HG02571 (cell line): ENCODE data around the gene ESYT2.

Source experiments
- ATAC-seq: cut with Tn5 transposase; IDR thresholded peaks from one replicate; pipeline ENCODE4 v1.9.1; 2021; ENCODE audit warnings: mild to moderate bottlenecking, moderate library complexity; ENCODE audit not compliant: unreplicated experiment

The ESYT2 gene

DNA sequence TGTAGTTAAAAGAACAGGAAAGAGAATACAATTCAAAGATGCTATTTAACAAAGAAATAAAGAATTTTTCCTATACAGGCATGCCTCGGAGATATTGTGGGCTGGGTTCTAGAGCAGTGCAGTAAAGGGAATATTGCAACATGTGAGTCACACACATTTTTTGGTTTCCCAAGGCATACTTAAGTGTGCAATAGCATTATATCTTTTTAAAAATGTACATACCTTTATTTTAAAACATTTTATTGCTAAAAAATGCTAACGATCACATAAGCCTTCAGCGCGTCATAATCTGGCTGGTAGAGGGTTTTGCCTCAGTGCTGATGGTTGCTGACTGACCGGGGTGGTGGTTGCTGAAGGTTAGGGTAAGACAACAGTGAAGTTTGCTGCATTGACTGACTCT lies 54.4 kb downstream of the ESYT2 start:
- no peak for ATAC-seq

DNA sequence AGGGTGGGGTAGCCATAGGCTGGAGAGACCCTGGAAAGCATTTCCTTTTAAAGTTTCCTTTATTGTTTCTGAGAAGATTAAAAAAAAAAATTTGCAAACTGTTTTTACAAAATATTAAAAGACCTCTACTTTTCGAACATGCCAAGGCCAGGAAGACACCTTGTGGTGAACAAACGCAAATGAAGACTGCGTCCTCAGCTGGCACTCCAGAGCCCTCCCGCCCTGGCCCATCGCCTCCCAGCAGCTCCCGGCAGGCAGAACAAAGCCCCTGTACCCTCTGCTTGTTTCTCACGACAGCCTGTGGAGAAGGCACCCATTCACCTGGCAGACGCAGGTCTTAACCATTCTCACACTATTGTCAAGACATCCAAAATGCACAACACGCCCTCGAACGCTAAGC lies 56.4 kb downstream of the ESYT2 start:
- no peak for ATAC-seq

DNA sequence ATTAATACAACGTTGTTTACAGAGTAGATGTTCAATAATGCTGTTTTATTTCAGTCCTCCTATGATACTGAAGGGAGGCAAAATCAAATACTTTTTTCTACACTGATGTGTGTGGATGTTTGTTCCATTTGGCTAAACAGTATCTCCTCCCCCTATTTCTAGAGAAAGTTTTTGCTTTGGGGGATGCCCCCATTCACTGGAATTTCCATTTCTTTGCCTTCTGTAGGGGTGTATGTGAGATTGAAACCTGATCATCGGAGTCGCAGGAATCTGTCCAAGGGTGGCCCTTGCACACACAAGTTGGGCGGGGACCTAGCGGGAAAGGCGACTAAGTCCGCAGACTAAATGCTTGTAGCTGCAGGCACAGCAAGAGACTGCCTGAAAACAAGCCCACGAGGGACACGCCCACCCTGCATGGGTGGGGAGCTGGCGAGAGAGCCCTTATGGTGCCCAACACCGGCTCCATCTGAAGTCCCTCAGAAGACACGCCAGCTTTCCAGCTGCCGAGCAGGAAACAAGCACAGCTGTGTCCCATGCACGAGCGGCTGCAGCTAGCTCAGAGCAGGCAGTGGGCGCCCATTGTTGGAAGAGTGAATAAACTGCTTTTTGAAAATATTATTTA lies 58.0 kb downstream of the ESYT2 start:
- ATAC-seq: no peak

DNA sequence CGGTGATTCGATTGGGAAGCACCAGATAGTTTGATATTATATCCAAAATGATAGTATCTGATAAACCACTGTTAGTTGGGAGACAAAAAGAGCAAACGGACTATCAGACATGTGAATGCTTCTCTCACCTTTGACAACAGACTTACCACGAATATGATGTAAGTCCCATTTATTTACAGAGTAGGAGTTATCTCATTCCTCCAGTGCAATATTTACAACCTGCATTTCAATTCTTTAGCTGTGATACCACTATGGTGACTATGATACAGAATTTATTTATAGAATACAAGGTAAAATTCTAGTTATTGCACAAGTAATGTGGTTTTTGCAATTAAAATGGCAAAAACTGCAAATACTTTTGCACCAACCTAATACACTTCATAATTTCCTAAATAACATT lies 61.6 kb downstream of the ESYT2 start:
- no peak for ATAC-seq

DNA sequence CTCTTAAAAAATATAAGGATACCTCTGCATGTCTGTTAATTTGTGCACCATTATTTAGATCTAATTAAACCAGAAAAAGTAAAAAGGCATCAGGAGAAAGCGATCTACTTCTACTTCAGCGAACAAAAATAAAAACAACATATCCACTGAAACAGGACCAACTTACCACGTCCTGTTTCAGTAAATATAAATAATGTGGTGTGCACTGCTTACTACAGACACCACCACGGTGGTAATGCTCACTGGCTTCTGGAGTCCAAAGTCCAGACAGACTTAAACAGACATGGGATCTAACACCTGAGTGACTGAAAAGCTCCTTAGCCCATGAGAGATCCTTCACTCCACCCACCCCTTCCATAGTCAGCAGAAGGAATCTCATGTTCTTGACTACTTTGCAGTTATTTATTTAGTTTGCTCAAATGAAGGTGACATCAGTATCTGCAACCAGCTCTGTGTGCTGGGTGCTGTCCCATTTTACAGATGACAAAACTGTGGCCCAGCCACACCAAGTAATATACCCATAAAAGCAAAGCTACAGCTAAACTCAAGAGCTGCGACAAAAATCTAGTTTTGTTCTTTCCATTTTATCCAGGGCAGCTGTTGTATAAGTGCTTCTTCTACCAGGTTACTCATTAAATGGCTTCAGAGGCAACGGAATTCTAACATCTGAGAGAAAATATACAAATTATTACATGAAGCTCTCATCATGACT lies 62.6 kb downstream of the ESYT2 start:
- ATAC-seq: no peak

DNA sequence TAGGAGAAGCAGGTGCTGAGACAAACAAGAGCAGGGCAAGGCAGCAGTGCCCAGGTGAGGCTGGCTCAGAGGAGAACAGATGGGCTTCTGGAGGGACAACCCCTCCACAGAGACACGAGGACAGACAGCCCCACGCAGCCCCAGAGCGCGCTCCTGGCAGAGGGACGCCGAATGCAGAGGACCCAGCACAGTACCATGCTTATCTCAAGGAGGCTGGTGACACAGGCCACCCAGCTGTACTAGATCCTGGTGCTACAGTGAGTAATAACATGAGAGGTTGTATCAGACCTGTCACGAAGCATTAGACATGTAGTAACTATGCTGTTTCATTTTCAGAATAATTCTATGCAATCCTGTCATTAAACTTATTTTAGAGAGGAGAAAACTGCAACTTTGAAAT lies 64.3 kb downstream of the ESYT2 start:
- ATAC-seq: no peak

DNA sequence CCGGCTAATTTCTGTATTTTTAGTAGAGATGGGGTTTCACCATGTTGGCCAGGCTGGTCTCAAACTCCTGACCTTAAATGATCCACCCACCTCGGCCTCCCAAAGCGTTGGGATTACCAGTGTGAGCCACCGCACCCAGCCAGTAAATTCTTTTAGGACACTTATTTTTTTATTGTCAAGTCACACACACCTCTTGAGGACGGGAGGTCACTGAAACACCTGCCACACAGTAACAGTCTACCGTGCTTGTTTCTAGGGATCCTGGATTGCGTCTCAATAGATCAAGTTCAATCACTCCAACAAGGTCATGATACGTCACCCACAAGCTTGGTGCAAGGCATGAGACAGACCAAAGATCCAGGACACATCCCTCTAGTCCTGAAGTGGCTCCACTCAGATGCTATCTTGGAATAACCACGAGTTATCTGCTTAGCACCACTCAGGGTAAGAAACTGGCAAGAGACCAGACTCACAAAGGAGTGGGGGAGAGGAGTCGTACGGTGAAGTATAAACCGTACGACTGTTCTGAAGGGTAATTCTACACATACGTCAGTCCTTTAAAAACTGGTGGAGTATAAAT lies 65.8 kb downstream of the ESYT2 start:
- no peak for ATAC-seq

DNA sequence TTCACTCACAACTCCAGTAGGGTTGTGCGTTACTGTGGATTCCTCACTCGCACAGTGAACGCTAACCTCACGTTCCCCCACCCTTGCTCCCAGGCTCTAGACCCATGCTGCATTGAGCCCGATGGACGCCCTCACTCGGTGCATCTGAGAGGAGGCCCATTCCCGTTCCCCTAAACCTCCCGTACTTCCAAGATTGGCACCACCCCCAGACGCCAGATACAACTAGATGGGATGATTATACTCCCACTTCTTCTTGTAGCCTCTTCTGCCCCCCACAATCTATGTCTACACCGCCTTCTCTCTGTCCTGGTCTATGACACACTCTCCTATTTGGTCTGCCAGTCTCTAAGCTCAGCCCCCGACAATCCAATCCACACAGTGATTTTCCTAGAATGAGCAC lies 67.4 kb downstream of the ESYT2 start:
- no peak for ATAC-seq

DNA sequence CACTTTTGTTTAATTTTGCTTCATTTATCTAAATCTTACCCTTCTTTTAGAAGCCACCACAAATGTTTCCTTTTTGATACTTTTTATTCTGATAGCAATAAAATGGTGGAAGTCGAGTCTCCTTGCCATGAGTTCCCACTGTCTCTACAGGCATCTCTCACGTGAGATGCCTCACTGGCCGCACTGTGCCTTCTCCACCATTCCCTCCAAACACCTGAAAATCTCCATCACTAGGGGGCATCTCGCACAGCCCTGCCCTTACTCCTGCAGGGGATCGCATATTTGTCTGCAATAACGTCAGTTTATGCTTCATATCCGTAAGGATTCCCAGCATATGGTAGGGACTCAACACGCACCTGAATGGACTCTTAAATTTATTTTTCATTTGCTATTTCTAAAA lies 68.4 kb downstream of the ESYT2 start:
- ATAC-seq: no peak

DNA sequence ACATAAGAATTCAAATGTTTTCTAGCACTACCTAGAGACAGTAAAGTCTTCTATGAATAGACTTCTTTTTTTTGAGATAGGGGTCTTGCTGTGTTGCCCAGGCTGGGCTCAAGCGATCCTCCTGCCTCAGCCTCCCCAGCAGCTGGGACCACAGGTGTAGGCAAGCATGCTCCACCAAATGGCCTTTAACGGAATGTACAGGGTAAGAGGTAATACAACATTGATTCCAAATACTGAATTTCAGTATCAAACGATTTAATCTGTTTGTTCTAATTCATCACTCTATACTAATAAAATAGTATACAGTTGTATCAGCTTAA lies 68.9 kb downstream of the ESYT2 start:
- no peak for ATAC-seq

DNA sequence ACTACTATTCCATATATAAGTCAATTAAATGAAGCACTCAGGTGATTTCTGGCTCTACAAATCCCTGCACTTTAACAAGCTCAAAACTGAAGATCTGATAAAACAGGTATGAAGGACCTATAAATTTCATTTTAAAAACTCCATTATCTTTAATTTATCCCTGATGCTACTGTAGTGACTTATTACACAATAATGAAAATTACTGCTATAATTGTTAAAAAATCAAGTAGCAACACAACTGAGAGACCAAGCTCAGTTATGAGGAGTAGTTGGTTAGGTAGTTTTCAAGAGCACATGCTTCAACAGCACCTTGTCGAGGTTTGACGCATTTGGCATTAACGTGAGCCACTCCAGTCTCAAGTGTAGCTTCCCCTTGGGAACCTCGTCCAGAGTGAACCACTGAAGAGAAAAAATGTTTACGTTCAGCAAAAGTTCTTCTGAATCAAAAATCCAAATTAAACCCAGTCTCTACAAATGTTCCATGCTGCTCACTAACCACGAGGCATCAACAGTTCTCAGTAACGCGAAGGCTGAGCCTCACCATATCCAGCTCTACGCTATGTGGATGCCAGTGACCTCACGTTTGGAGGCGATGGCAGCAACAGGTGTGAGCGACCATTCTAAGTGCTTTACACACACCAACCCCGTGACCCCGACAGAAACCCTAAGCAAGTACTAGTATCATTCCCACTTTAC lies 69.4 kb downstream of the ESYT2 start:
- ATAC-seq: no peak

DNA sequence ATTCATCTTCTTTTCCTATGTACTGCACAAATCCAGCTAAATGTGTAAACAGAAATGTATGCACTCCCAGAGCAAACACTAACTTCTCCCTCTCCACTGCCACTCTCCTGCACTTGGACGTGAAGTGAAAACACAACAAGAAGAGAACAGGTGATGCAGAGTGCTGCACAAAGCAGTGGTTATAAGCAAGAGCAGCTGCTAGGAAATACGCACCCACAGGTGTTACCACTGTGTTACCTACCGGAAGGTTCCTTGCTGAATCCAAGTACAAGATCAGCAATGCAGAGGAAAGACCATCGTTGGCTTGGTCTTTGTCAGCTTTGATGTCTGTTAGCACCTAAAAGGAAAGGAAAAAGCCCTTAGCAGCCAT lies 70.1 kb downstream of the ESYT2 start:
- no peak for ATAC-seq

DNA sequence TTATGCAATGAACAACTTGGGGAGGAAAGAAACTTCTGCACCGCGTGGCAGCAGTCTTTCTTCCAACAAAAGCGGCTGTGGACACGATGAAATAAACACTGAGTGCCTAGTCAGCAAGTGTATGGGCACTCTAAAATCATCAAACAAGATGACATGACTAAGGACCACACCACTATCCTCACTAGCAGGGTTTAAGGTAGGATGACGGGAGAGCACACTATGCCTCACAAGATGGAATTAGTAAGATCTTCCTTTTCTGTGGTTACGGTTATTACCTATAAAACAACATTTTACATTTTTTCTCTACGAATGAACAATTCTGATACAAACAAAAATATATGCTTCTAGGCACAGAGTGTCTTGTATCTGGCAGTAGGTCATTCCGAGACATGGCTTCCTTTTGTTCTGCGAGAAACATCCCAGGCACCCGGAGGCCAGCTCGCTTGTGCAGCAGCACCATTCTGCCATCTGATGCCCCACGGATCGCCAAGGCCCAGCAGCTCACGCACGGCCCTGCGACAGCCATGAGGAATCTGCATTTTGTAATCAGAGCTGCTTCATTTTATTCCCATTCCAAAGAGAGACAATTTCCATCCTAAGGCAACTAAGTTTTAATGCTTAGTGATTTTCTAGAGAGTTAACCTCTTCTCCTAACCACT lies 70.6 kb downstream of the ESYT2 start:
- no peak for ATAC-seq

DNA sequence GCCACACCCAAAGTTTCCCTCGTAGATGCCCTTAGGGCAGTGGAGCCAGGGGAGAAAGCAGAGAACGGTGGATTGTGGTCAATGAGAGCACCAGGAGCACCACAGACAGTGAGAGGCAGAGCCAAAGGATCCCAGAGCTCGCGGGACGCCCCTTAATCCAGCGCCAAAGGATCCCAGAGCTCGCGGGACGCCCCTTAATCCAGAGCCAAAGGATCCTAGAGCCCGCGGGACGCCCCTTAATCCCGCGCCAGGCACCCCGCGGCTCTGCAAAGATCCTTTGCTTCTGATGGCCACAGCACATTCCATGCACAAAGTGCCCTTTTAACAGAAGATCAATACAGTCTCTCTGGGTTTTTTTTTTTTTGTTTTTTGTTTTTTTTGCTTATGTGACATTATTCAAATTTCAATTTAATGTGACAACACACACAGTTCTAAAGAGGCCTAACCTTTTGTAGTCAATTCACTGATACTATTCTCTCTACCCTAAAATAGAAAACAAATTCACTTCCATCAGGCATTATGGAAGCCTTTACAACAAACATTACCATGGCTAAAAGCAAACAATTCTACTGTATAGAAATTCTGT lies 71.8 kb downstream of the ESYT2 start:
- ATAC-seq: no peak

DNA sequence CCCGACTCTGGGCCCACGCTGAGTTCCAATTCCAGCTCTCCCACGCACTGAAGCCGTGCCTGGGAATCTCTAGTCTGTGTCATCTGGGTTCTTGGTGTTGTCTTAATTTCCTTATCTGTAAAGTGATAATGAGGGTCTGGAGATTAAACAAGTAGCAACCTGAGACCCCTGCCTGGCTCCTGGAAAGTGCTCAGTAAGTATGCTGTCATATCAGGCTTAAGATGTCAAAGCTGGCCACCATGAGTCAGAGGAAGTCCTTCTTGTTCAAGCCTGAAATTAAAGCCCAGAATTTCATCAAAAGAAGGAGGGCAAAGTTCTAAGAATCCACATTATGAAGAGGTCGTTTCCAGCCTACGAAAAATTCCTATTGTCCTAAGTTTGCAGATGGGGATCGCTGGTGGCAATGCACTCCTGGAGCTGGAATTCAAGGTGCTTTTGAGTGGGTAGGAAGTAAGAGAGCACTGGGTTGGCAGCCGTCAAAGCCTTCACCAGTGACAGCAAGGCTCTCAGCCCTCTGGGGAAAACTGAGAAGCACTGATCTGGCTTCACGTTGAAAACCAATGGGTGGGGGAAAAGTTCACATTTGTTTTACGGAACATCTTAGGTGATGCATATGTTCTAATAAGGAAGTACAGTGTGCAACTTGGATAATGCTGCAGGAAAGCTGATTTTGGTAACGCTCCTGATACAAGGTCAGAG lies 74.4 kb downstream of the ESYT2 start:
- no peak for ATAC-seq

DNA sequence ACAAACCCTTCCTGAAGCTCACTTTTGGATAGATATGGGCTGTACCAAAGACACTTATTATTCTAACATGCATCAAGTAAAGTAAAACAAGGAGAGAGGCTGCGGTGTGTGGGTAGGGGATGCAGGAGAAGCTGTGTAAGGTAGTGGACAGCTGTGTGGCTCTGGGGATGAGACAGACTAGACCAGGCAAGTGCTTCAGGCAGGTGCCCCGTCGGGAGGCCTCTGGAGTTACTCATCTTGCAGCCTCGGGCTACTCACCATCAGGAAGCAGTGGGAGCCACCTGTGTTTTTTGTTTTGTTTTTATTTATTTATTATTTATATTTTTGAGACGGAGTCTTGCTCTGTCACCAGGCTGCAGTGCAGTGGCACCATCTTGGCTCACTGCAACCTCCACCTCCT lies 75.4 kb downstream of the ESYT2 start:
- no peak for ATAC-seq

DNA sequence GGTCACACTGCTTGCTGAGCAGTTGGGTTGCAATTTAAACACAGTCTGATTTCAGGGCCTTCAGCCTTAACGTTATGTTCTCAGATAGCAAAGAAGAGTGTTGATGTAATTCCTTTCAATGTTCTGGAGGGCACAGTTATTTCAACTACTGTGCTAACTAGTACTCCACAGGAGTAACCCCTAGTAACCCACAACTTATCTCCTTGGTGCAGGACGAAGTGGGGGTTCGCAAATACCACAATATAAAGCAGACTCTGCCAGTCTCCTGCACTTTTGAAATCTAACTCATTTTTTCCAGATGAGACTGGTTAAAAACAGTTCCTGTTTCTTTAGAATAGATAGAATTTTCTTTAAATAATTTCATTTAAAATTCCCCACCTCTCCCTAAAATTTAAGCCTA lies 77.6 kb downstream of the ESYT2 start:
- ATAC-seq: no peak

DNA sequence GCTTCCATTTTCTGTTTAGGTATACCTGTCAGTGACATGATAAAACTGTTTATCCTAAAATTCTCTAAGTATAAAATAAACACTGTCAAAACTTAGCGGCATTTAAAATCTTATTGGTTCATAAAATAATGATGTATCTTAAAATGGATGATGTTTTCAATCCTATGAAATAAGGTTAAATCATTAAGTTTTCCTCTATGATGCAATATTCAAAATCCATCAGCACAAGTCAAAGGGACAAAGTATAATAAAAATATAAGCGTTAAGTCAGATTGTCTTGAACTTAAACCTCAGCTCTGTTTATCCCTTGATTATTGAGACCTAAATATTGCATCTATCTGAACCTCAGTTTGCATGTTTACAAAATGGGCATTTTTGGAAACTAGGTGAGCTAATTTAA lies 78.1 kb downstream of the ESYT2 start:
- no peak for ATAC-seq

DNA sequence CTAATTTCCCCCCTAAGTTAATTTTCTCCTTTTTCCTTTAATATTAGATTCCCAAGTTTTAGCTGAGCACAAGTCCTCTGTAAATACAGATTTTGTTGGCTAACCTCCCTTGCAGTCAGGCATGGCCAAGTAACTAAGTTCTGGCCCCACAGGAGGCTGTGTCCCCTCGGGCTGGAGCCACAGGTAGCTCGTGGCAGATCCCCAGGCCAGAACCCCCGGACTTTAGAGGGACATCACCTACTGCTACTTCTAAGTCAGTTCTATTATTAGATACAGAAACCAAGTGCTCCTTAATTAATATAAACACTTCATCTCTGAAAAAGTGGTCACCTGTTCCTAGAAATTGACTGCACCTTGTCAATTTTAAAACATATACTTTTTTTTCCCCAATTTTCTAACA lies 78.6 kb downstream of the ESYT2 start:
- ATAC-seq: no peak

DNA sequence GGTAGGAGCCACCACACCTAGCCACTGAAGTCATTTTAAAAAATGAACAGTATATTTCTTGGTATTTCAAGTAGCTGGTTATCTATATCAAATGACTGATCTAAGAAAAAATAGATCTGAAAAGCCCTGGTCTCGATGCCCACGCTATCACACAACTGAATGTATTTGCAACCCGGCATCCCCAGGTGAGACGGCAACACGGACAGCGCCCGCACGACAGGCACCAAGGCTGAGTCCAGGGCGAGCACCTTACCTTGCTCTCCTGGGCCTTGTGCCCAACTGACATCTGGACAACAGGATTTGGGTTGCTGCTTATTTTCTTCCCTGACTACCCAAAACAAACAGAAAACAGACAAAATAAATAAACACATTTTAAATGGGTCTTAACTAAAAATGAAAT lies 79.9 kb downstream of the ESYT2 start:
- no peak for ATAC-seq

DNA sequence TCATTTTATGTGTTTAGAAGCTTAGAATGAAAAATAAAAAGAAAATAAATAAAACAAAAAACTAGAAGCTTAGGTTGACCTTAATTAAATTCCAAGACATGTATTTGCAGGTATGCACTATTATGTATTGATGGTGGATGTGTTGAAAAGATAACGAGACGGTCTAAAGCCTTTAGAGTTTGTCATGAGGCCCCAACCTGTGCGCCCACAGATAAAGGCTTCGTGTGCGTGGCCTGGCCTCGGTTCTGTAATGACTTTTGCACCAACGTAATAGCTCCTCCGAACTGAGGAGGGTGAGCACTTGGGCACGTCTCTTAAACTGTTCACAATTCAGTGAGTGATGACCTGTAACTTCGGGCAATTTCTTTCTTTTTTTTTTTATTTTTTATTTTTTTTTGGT lies 81.0 kb downstream of the ESYT2 start:
- no peak for ATAC-seq
